ENCODE results near the gene LONRF3.

- TF ChIP-seq EZH2 (IDR thresholded peaks at IDR 0.05; ENCODE audit: low read length, missing control alignments): no peak
- TF ChIP-seq, protein P1, sequence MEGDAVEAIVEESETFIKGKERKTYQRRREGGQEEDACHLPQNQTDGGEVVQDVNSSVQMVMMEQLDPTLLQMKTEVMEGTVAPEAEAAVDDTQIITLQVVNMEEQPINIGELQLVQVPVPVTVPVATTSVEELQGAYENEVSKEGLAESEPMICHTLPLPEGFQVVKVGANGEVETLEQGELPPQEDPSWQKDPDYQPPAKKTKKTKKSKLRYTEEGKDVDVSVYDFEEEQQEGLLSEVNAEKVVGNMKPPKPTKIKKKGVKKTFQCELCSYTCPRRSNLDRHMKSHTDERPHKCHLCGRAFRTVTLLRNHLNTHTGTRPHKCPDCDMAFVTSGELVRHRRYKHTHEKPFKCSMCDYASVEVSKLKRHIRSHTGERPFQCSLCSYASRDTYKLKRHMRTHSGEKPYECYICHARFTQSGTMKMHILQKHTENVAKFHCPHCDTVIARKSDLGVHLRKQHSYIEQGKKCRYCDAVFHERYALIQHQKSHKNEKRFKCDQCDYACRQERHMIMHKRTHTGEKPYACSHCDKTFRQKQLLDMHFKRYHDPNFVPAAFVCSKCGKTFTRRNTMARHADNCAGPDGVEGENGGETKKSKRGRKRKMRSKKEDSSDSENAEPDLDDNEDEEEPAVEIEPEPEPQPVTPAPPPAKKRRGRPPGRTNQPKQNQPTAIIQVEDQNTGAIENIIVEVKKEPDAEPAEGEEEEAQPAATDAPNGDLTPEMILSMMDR (conservative IDR thresholded peaks at IDR 0.05 in 1 of 2, IDR thresholded peaks at IDR 0.05 in 1 of 2; ENCODE audit: low read depth in 1 of 2, low read length in 2 of 2): no peak
These were observed 10.2 kb upstream of the LONRF3 start for GRCh38 chrX:118964252-118964651.
